ENCODE measurements around the gene ACADM.
A peak's percentile ranks its signal among the peaks of the same experiment; 100 is the strongest.

- TF ChIP-seq ESRRG (CRISPR knock-in tag; IDR thresholded peaks at IDR 0.05) (0 out of 2 replicates have a peak, but pooled peaks have one; percentile 41), PATZ1 (CRISPR knock-in tag; IDR thresholded peaks at IDR 0.05; ENCODE audit: borderline replicate concordance) (no peak), CSRNP3 (CRISPR knock-in tag; IDR thresholded peaks at IDR 0.05) (0 out of 2 replicates have a peak, but pooled peaks have one; percentile 54), GLIS3 (CRISPR knock-in tag; IDR thresholded peaks at IDR 0.05) (no peak), ZNF8 (CRISPR knock-in tag; IDR thresholded peaks at IDR 0.05) (no peak), TCF4 (CRISPR knock-in tag; IDR thresholded peaks at IDR 0.05; ENCODE audit: borderline replicate concordance) (no peak)
These were observed 61.7 kb downstream of the ACADM start, which contains the start of gene RABGGTB for GRCh38 chr1:75785983-75786853.
